Adrenal gland (tissue), 12 donors: ENCODE data around the gene NFYC. TPM values are rescaled to one million over a fixed set of nuclear protein-coding genes. Genes with fewer than 3 reads are reported as not detected.

ENCODE experiments used
- DNase-seq, 7 donors: peaks; one replicate each; pipeline ENCODE4 v3.0.0-alpha.2; 2019 to 2020
- H3K27ac ChIP-seq, 5 donors: fragments of 200-600 bp; sonication (generic) in 4 of 5; 1 replicate in 3 of 5; 2 replicates in 2 of 5; pipeline versions ENCODE4 v1.5.1 to v1.8.0; 2016 to 2020; ENCODE audit warnings: mild to moderate bottlenecking in 1 of 5
- H3K27me3 ChIP-seq: fragments of 200-600 bp; 2 replicates; pipeline ENCODE4 v1.8.0; 2021
- H3K36me3 ChIP-seq, 2 donors: fragments of 200-600 bp; replicated peaks in 1 of 2; 1 replicate in 1 of 2; 2 replicates in 1 of 2; pipeline versions ENCODE4 v1.5.1 to v1.8.0; 2018 to 2022
- H3K4me1 ChIP-seq, 2 donors: fragments of 200-600 bp; replicated peaks in 1 of 2; 1 replicate in 1 of 2; 2 replicates in 1 of 2; pipeline versions ENCODE4 v1.5.1 to v1.8.0; 2018 to 2021
- H3K4me3 ChIP-seq, 4 donors: fragments of 200-600 bp; sonication (generic) in 3 of 4; one replicate each; pipeline ENCODE4 v1.5.1; 2016 to 2018
- H3K9me3 ChIP-seq, 3 donors: fragments of 200-600 bp; sonication (generic) in 1 of 3; replicated peaks in 1 of 3; 1 replicate in 2 of 3; 2 replicates in 1 of 3; pipeline versions ENCODE4 v1.5.1 to v1.8.0; 2016 to 2021
- POLR2A ChIP-seq, 2 donors: fragments of 450-650 bp; IDR thresholded peaks; one replicate each; pipeline ENCODE4 v1.6.1; 2017; ENCODE audit warnings: antibody characterized with exemption in 2 of 2, mild to moderate bottlenecking in 2 of 2, moderate library complexity in 1 of 2
- WGBS, 4 donors: extraction: QIAGEN DNeasy Blood & Tissue Kit in 2 of 4; methylation state at CpG; one replicate each; pipeline versions ENCODE4 v1.1.5 to v1.1.7; 2013 to 2017; 5-methylcytosine and 5-hydroxymethylcytosine counted together
- intact Hi-C, 2 donors: fragments of 100-400 bp; cut with DNase I; formaldehyde crosslinking; loops; one replicate each; pipeline versions ENCODE4 v1.14.1 to v1.15.0; 2022 to 2023
- polyA plus RNA-seq, 3 donors: library from polyadenylated mRNA; stranded (reverse); fragments of 200-250 nt in 2 of 3; fragments of 350-450 nt in 1 of 3; fragmentation: Illumina TruSeq in 1 of 3; extraction: RNeasy Lipid Tissue Mini Kit (QIAGEN cat#74804) in 1 of 3; gene quantifications; one replicate each; pipeline ENCODE4 v1.2.3, GENCODE V29; 2013 to 2014
- total RNA-seq, 9 donors: library from RNA; depleted of rRNA in 4 of 9; stranded (reverse); fragments of >200 nt in 4 of 9; fragments of 120-200 nt in 1 of 9; fragmentation: NEBNext Ultra II Directional in 1 of 9; extraction: Animal tissue kit (Norgen Biotek cat#: 25700) in 1 of 9; gene quantifications; one replicate each; pipeline versions ENCODE4 v1.1.0 to v1.2.4, GENCODE V29; 2013 to 2023
- TF ChIP-seq, protein P1 (sequence below), 6 experiments: fragments of 450-650 bp in 4 of 6; fragments of 200-600 bp in 2 of 6; sonication (generic) in 1 of 6; IDR thresholded peaks; 1 replicate in 5 of 6; 2 replicates in 1 of 6; pipeline versions ENCODE4 v1.5.1 to v1.8.0; 2016 to 2021; ENCODE audit warnings: antibody characterized with exemption in 6 of 6, mild to moderate bottlenecking in 2 of 6, moderate library complexity in 1 of 6
- donor health status: healthy with polysubstance abuse.
- donor health status: Bipolar disorder and iron deficiency.
- donor health status: DM: yes; HTN: yes; CAD: no.
- donor health status: DM: no; HTN: no; CAD: no.
- donor health status: DM: no; HTN: no; CAD: no.
- donor health status: DM: yes; HTN: yes; CAD: no.

The NFYC gene
- total and polyA plus RNA-seq, 12 donors: 35.9 to 73.8 (median 51.2) TPM

DNA sequence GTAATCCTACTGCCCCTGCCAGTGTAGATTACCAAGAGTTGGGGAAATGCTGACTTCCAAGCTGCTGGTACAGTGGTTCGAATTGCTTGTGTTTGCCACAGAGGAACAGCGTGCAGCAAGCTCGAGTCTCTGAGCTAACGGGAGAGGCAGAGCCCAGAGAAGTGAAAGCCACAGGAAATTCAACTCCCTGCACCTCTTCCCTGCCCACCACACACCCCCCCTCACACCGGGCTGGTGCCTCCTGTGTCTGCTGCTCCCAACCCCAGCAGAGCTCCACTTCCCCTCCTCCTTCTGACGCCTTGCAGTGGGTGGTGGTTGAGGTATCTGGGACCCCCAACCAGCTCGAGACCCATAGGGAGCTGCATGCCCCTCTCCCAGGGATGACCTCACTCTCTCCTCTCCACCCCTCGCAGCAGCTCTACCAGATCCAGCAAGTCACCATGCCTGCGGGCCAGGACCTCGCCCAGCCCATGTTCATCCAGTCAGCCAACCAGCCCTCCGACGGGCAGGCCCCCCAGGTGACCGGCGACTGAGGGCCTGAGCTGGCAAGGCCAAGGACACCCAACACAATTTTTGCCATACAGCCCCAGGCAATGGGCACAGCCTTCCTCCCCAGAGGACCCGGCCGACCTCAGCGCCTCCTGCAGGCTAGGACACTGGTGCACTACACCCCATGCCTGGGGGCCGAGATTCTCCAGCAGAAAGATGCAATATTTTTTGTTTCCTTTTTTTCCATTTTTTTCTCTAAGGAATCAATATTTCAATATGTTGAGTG is 79.0 kb downstream of the NFYC start:
- H3K36me3 ChIP-seq: peaks cover 0 to 63% of the 10 kb centered on the region in 2 donors
- DNase-seq: no peak
- intact Hi-C loops: loop anchor here in 1 of 2 donors (5.0 kb wide), 1 partner anchor 77 kb away; no protein-coding TSS in a partner anchor
- TF ChIP-seq, protein P1, sequence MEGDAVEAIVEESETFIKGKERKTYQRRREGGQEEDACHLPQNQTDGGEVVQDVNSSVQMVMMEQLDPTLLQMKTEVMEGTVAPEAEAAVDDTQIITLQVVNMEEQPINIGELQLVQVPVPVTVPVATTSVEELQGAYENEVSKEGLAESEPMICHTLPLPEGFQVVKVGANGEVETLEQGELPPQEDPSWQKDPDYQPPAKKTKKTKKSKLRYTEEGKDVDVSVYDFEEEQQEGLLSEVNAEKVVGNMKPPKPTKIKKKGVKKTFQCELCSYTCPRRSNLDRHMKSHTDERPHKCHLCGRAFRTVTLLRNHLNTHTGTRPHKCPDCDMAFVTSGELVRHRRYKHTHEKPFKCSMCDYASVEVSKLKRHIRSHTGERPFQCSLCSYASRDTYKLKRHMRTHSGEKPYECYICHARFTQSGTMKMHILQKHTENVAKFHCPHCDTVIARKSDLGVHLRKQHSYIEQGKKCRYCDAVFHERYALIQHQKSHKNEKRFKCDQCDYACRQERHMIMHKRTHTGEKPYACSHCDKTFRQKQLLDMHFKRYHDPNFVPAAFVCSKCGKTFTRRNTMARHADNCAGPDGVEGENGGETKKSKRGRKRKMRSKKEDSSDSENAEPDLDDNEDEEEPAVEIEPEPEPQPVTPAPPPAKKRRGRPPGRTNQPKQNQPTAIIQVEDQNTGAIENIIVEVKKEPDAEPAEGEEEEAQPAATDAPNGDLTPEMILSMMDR (IDR thresholded peaks at IDR 0.05): no peak
- TF ChIP-seq POLR2A (IDR thresholded peaks at IDR 0.05): no peak
- H3K27me3 ChIP-seq: no peaks in the 10 kb centered on the region
- H3K4me3 ChIP-seq: no peak overlapping the region
- peaks cover 0 to 5% of the 10 kb centered on the region in 2 donors for H3K4me1 ChIP-seq
- 61 to 80% (median 71%) methylated on average over 13 to 18 of the region's 18 CpGs for WGBS, 4 donors
- no peak overlapping the region for H3K27ac ChIP-seq
- no peaks in the 10 kb centered on the region for H3K9me3 ChIP-seq

DNA sequence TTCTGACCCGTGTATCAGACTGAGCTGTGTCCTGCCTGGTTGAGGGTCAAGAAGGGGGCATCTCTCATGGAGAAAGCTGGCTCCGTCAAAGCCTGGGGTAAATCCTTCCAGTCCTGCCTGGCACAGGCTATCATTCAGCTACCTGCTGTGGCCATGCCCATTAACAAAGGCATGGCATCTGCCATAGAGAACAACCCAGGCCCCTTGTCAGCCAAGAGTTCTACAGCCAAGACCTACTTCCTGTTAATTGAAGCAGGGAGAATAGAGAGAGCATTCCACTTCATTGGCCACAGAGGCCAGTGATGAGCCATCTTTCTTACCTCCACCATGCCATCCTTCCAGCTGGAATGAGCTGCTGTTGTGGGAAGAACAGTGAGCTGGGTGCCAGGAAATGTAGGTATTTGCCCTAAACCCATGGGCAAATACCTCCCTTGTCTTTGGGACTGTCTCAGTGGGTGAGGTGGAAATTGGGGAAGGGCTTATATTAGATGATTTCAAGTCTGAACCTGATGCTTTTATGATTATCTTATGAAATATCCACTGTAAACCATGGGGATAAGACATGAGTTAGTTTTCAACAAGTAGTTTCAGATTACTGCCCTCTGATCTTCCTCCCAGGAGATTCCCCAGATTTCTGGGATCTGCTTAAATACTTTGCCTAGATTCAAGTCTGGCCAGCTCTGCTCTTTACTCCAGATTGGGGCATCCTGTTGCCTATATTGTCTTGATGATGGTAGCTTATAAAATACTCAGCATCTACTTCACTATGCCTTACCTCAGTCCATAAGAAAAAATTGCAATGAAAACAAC is 80.8 kb downstream of the NFYC start:
- no peaks in the 10 kb centered on the region for H3K9me3 ChIP-seq
- DNase-seq: no peak
- peaks cover 0 to 5% of the 10 kb centered on the region in 2 donors for H3K4me1 ChIP-seq
- H3K27ac ChIP-seq: no peak overlapping the region
- H3K27me3 ChIP-seq: no peaks in the 10 kb centered on the region
- H3K36me3 ChIP-seq: peaks cover 0 to 45% of the 10 kb centered on the region in 2 donors
- WGBS, 4 donors: 72 to 89% (median 87%) methylated on average over 2 of the region's 2 CpGs; no CpG with 5 or more reads in 1 of the 4 donors
- H3K4me3 ChIP-seq: no peak overlapping the region
- intact Hi-C loops: loop anchor here in 1 of 2 donors (5.0 kb wide), 1 partner anchor 75 kb away; no protein-coding TSS in a partner anchor
- no peak for TF ChIP-seq POLR2A (IDR thresholded peaks at IDR 0.05)
- TF ChIP-seq, protein P1 (IDR thresholded peaks at IDR 0.05): no peak

DNA sequence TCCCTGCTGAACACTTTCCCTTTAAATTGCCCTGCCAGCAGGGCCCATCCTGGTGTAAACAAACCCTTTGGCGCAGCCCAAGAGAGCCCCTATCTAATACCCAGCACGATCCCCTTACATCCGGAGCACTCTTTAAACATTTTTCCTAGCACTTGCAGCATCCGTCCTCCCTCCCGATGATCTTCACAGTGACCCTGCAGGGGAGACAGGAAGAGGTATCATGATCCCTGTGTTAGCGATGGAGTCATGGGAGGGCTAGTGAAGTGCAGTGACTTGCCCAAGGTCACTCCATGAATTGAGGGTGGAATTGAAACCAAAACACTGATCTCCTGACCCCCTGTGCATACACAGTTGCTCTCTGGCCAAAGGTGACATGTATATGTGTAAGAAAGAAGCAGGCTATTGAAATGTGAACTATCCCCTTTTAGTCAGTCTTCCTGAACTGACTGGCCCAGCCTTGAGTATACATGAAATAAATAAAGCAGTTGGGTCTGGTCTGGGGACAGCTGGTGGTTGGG is 82.3 kb downstream of the NFYC start:
- no peak overlapping the region for H3K27ac ChIP-seq
- DNase-seq: no peak
- H3K36me3 ChIP-seq: peaks cover 0 to 32% of the 10 kb centered on the region in 2 donors
- no peak overlapping the region for H3K4me3 ChIP-seq
- intact Hi-C loops: loop anchor here in 1 of 2 donors (5.0 kb wide), 1 partner anchor 73 kb away; no protein-coding TSS in a partner anchor
- H3K4me1 ChIP-seq: no peaks in the 10 kb centered on the region
- TF ChIP-seq, protein P1 (IDR thresholded peaks at IDR 0.05): no peak
- no peak for TF ChIP-seq POLR2A (IDR thresholded peaks at IDR 0.05)
- 49 to 58% (median 52%) methylated on average over 6 of the region's 6 CpGs for WGBS, 4 donors
- no peaks in the 10 kb centered on the region for H3K27me3 ChIP-seq
- H3K9me3 ChIP-seq: no peaks in the 10 kb centered on the region
